K562 (cell line): Measurements from ENCODE around the gene UBXN2A. TPM values are rescaled to one million over a fixed set of nuclear protein-coding genes. Genes with fewer than 3 reads are reported as not detected.

Experiments used
- BCOR ChIP-seq: fragments of 450-650 bp; IDR thresholded peaks from 2 replicates; pipeline ENCODE4 v1.6.1; 2016
- E2F5 ChIP-seq: sonication (generic); formaldehyde crosslinking; IDR thresholded peaks from 2 replicates; pipeline ENCODE4 v1.8.0; 2022; ENCODE audit warnings: mild to moderate bottlenecking, missing genetic modification reagents
- HDAC1 ChIP-seq, 2 experiments: fragments of 450-650 bp; IDR thresholded peaks; 2 replicates each; pipeline ENCODE4 v1.6.1; 2016 to 2017; ENCODE audit warnings: inconsistent platforms in 1 of 2, mild to moderate bottlenecking in 1 of 2, moderate library complexity in 1 of 2
- HMGXB4 ChIP-seq: sonication (generic); formaldehyde crosslinking; IDR thresholded peaks from 2 replicates; pipeline ENCODE4 v1.8.1; 2023; ENCODE audit warnings: mild to moderate bottlenecking, missing genetic modification reagents
- IRF2 ChIP-seq: sonication (generic); formaldehyde crosslinking; IDR thresholded peaks from 2 replicates; pipeline ENCODE4 v1.8.1; 2022; ENCODE audit warnings: mild to moderate bottlenecking, missing genetic modification reagents
- MIER1 ChIP-seq: fragments of 450-650 bp; IDR thresholded peaks from 2 replicates; pipeline ENCODE4 v1.6.1; 2016; ENCODE audit warnings: antibody characterized with exemption, mild to moderate bottlenecking, low read depth
- MYBL2 ChIP-seq, 2 experiments: fragments of 450-650 bp in 1 of 2; sonication (generic) in 1 of 2; formaldehyde crosslinking in 1 of 2; IDR thresholded peaks; 2 replicates each; pipeline versions ENCODE4 v1.6.1 to v1.8.1; 2017 to 2022; ENCODE audit warnings: borderline replicate concordance in 1 of 2, inconsistent platforms in 1 of 2, low read depth in 1 of 2, mild to moderate bottlenecking in 1 of 2, missing genetic modification reagents in 1 of 2, moderate library complexity in 1 of 2
- SMARCE1 ChIP-seq: fragments of 450-650 bp; IDR thresholded peaks from 2 replicates; pipeline ENCODE4 v1.7.1; 2016; ENCODE audit warnings: mild to moderate bottlenecking
- ZBTB7A ChIP-seq: IDR thresholded peaks from 2 replicates; pipeline ENCODE4 v1.6.1; 2011; ENCODE audit warnings: low read depth, mild to moderate bottlenecking, low read length, moderate library complexity, borderline replicate concordance; ENCODE audit not compliant: control insufficient read depth
- ZFX ChIP-seq: sonication (generic); formaldehyde crosslinking; IDR thresholded peaks from 2 replicates; pipeline ENCODE4 v1.8.0; 2022; ENCODE audit warnings: mild to moderate bottlenecking, missing genetic modification reagents, moderate library complexity
- ZNF165 ChIP-seq: fragments of 250-450 bp; sonication (Bioruptor Pico); IDR thresholded peaks from 2 replicates; pipeline ENCODE4 v1.4.0; 2020; ENCODE audit warnings: borderline replicate concordance
- ZNF316 ChIP-seq: fragments of 450-650 bp; IDR thresholded peaks from 2 replicates; pipeline ENCODE4 v1.6.1; 2016
- ZNF507 ChIP-seq: conservative IDR thresholded peaks from 2 replicates; pipeline ENCODE4 v1.6.1; 2017; ENCODE audit warnings: missing genetic modification characterization, missing compliant biosample characterization
- ZNF584 ChIP-seq: fragments of 200-800 bp; sonication (Bioruptor generic); IDR thresholded peaks from 2 replicates; pipeline ENCODE4 v1.6.1; 2016; ENCODE audit warnings: low read depth, mild to moderate bottlenecking, missing genetic modification characterization, missing compliant biosample characterization
- polyA plus RNA-seq, 8 experiments: library from polyadenylated mRNA; depleted of rRNA in 4 of 8; stranded (reverse) in 5 of 8; unstranded in 3 of 8; fragments of >200 nt; fragmentation: Nextera tagmentation in 2 of 8; fragmentation: Illumina TruSeq in 1 of 8; extraction: Ambion mirVana in 2 of 8; extraction: Trizol in 1 of 8; gene quantifications; 2 replicates each; pipeline versions ENCODE4 v1.2.1 to v1.2.3, GENCODE V29; 2011 to 2014; ENCODE audit warnings: inconsistent platforms in 1 of 8, missing spikeins in 1 of 8
- total RNA-seq, 7 experiments: library from RNA; depleted of rRNA in 6 of 7; stranded (reverse); fragments of >200 nt in 6 of 7; fragmentation: Illumina TruSeq in 2 of 7; extraction: Trizol in 2 of 7; gene quantifications; 2 replicates each; pipeline versions ENCODE4 v1.2.1 to v1.2.3, GENCODE V29; 2011 to 2021; ENCODE audit warnings: low replicate concordance in 1 of 7
- TF ChIP-seq, protein P1 (sequence below): sonication (generic); formaldehyde crosslinking; IDR thresholded peaks from 2 replicates; pipeline ENCODE4 v1.8.0; 2022; ENCODE audit warnings: missing genetic modification reagents, mild to moderate bottlenecking, moderate library complexity, borderline replicate concordance
- TF ChIP-seq, protein P2 (sequence below): sonication (generic); formaldehyde crosslinking; IDR thresholded peaks from 2 replicates; pipeline ENCODE4 v1.8.0; 2023; ENCODE audit warnings: mild to moderate bottlenecking, missing genetic modification reagents
- TF ChIP-seq, protein P3 (sequence below): fragments of 450-650 bp; IDR thresholded peaks from 2 replicates; pipeline ENCODE4 v1.6.1; 2016

UBXN2A gene
- total and polyA plus RNA-seq, 9 of the 15 experiments (the other 6 are each of a cell fraction or from before 2014, with no cell fraction given): 3.4 to 25.6 (median 16.0) TPM

DNA sequence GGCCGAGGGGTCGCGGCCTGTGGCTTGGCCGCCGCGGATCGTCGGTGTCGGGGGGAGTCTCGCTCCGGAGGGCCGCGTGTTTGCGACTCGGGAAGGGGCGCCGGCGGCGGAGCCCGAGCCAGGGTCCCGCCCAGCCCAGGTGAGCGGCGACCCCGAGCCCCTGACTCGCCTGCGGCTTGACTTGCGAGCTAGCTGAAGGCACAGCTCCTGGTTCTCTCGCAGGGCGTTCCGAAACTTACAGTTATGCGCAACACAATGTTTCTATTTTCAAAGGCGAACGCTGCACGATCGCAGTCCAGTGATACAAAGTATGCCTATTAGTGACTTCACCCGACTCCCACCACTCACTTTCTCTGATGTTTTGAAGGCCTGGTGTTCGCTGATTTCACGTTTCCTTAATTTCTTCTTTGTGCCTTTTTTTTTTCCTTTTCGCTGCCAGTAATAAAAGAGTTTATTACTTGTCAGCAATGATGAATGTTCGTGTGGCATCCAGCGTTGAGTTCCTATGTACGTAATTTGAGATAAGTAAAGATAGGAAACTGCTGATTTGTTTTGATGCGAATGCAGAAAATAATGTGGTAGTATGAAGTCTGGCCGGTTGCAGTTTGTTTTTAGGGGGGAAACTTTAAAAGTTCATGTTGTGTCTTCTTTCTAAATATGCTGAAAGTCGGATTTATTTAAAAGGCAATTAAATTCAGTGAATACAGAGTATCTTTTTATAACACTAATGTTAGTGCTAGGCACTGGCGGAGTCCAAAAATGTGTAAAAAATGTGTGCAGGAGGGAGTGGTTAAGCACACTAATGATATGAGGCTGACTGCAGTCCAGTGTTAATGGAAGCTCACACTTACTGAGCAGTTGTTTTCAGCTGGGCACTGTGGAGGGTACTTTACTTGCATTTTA, 706 bp downstream of the UBXN2A start (continued):
- TF ChIP-seq HDAC1 (IDR thresholded peaks at IDR 0.05) (0 out of 4 replicates have a peak, but pooled peaks of 1 of the 2 experiments have one; percentile 32), E2F5 (CRISPR knock-in tag) (peak; percentile 44; the same call in 1 of the 2 replicates), ZNF507 (no peak), ZNF584 (CRISPR knock-in tag) (0 out of 2 replicates have a peak, but pooled peaks have one; percentile 9), BCOR (0 out of 2 replicates have a peak, but pooled peaks have one; percentile 32), MYBL2 (IDR thresholded peaks at IDR 0.05; ENCODE audit: low read depth) (no peak), MYBL2 (CRISPR knock-in tag; IDR thresholded peaks at IDR 0.05; ENCODE audit: borderline replicate concordance) (no peak), ZNF165 (CRISPR knock-in tag) (no peak), ZNF316 (peak; percentile 73), SMARCE1 (peak; percentile 59; the same call in 1 of the 2 replicates), ZFX (CRISPR knock-in tag) (peak; percentile 76), MIER1 (0 out of 2 replicates have a peak, but pooled peaks have one; percentile 26), IRF2 (CRISPR knock-in tag) (no peak), HMGXB4 (CRISPR knock-in tag) (peak; percentile 78; the same call in 1 of the 2 replicates), ZBTB7A (peak; percentile 92)
- TF ChIP-seq, protein P1, sequence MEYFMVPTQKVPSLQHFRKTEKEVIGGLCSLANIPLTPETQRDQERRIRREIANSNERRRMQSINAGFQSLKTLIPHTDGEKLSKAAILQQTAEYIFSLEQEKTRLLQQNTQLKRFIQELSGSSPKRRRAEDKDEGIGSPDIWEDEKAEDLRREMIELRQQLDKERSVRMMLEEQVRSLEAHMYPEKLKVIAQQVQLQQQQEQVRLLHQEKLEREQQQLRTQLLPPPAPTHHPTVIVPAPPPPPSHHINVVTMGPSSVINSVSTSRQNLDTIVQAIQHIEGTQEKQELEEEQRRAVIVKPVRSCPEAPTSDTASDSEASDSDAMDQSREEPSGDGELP (CRISPR knock-in tag): 0 out of 2 replicates have a peak, but pooled peaks have one; percentile 43
- TF ChIP-seq, protein P2, sequence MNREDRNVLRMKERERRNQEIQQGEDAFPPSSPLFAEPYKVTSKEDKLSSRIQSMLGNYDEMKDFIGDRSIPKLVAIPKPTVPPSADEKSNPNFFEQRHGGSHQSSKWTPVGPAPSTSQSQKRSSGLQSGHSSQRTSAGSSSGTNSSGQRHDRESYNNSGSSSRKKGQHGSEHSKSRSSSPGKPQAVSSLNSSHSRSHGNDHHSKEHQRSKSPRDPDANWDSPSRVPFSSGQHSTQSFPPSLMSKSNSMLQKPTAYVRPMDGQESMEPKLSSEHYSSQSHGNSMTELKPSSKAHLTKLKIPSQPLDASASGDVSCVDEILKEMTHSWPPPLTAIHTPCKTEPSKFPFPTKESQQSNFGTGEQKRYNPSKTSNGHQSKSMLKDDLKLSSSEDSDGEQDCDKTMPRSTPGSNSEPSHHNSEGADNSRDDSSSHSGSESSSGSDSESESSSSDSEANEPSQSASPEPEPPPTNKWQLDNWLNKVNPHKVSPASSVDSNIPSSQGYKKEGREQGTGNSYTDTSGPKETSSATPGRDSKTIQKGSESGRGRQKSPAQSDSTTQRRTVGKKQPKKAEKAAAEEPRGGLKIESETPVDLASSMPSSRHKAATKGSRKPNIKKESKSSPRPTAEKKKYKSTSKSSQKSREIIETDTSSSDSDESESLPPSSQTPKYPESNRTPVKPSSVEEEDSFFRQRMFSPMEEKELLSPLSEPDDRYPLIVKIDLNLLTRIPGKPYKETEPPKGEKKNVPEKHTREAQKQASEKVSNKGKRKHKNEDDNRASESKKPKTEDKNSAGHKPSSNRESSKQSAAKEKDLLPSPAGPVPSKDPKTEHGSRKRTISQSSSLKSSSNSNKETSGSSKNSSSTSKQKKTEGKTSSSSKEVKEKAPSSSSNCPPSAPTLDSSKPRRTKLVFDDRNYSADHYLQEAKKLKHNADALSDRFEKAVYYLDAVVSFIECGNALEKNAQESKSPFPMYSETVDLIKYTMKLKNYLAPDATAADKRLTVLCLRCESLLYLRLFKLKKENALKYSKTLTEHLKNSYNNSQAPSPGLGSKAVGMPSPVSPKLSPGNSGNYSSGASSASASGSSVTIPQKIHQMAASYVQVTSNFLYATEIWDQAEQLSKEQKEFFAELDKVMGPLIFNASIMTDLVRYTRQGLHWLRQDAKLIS (CRISPR knock-in tag): peak; percentile 82; the same call in 1 of the 2 replicates
- TF ChIP-seq, protein P3, sequence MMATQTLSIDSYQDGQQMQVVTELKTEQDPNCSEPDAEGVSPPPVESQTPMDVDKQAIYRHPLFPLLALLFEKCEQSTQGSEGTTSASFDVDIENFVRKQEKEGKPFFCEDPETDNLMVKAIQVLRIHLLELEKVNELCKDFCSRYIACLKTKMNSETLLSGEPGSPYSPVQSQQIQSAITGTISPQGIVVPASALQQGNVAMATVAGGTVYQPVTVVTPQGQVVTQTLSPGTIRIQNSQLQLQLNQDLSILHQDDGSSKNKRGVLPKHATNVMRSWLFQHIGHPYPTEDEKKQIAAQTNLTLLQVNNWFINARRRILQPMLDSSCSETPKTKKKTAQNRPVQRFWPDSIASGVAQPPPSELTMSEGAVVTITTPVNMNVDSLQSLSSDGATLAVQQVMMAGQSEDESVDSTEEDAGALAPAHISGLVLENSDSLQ: peak; percentile 77
